ENCODE results near the gene ADAMTS14.
A peak's percentile ranks its signal among the peaks of the same experiment; 100 is the strongest.

The ADAMTS14 gene

GRCh38 chr10:70745555-70745954 lies 73.2 kb downstream of the ADAMTS14 start:
- no peak for DNase-seq (ENCODE audit: extremely low read depth in 1 of 2, low read depth in 1 of 2)

- no peak for DNase-seq (ENCODE audit: extremely low read depth in 1 of 2, low read depth in 1 of 2)
These were observed 75.1 kb downstream of the ADAMTS14 start for GRCh38 chr10:70747192-70747965.

GRCh38 chr10:70748305-70748704 lies 76.0 kb downstream of the ADAMTS14 start:
- DNase-seq (ENCODE audit: extremely low read depth in 1 of 2, low read depth in 1 of 2) = no peak

- DNase-seq (ENCODE audit: extremely low read depth in 1 of 2, low read depth in 1 of 2) = no peak
These were observed 76.7 kb downstream of the ADAMTS14 start for GRCh38 chr10:70748801-70749573.

GRCh38 chr10:70749756-70750155 lies 77.5 kb downstream of the ADAMTS14 start:
- no peak for DNase-seq (ENCODE audit: extremely low read depth in 1 of 2, low read depth in 1 of 2)

GRCh38 chr10:70750156-70750703 lies 77.9 kb downstream of the ADAMTS14 start:
- no peak for DNase-seq (ENCODE audit: extremely low read depth in 1 of 2, low read depth in 1 of 2)

- no peak for DNase-seq (ENCODE audit: extremely low read depth in 1 of 2, low read depth in 1 of 2)
These were observed 79.0 kb downstream of the ADAMTS14 start for GRCh38 chr10:70751356-70751755.

GRCh38 chr10:70751991-70752390 lies 79.7 kb downstream of the ADAMTS14 start:
- DNase-seq (ENCODE audit: extremely low read depth in 1 of 2, low read depth in 1 of 2) = no peak

GRCh38 chr10:70752571-70752970 lies 80.3 kb downstream of the ADAMTS14 start:
- no peak for DNase-seq (ENCODE audit: extremely low read depth in 1 of 2, low read depth in 1 of 2)

GRCh38 chr10:70753026-70753663 lies 80.8 kb downstream of the ADAMTS14 start:
- DNase-seq (ENCODE audit: extremely low read depth in 1 of 2, low read depth in 1 of 2) = no peak

- no peak for DNase-seq (ENCODE audit: extremely low read depth in 1 of 2, low read depth in 1 of 2)
These were observed 81.7 kb downstream of the ADAMTS14 start for GRCh38 chr10:70753841-70754621.

- no peak for DNase-seq (ENCODE audit: extremely low read depth in 1 of 2, low read depth in 1 of 2)
These were observed 84.5 kb downstream of the ADAMTS14 start for GRCh38 chr10:70756700-70757360.

- no peak for DNase-seq (ENCODE audit: extremely low read depth in 1 of 2, low read depth in 1 of 2)
These were observed 85.5 kb downstream of the ADAMTS14 start for GRCh38 chr10:70757856-70758255.

- DNase-seq (ENCODE audit: extremely low read depth in 1 of 2, low read depth in 1 of 2) = peak; percentile 35 to 38
These were observed 86.6 kb downstream of the ADAMTS14 start for GRCh38 chr10:70758757-70759514.

GRCh38 chr10:70759781-70760180 lies 87.5 kb downstream of the ADAMTS14 start:
- no peak for DNase-seq (ENCODE audit: extremely low read depth in 1 of 2, low read depth in 1 of 2)

GRCh38 chr10:70760271-70760787 lies 88.0 kb downstream of the ADAMTS14 start:
- DNase-seq (ENCODE audit: extremely low read depth in 1 of 2, low read depth in 1 of 2) = no peak

GRCh38 chr10:70761031-70761601 lies 88.8 kb downstream of the ADAMTS14 start:
- no peak for DNase-seq (ENCODE audit: extremely low read depth in 1 of 2, low read depth in 1 of 2)

- no peak for DNase-seq (ENCODE audit: extremely low read depth in 1 of 2, low read depth in 1 of 2)
These were observed 89.5 kb downstream of the ADAMTS14 start for GRCh38 chr10:70761727-70762350.

All from activated CD8-positive, alpha-beta memory T cell treated with anti-CD3 and anti-CD28 coated beads for 1 hour (primary cell).